Right renal pelvis (tissue), 4 donors: ENCODE data around the gene KRTAP9-6. TPM values are rescaled to one million over a fixed set of nuclear protein-coding genes. Genes with fewer than 3 reads are reported as not detected.
"Not testable (repeated sequence)": the region's sequence is repeated elsewhere in the genome, so short reads cannot be mapped to it uniquely, and the experiment has no call there.

Source experiments
- DNase-seq, 4 donors: peaks; one replicate each; pipeline ENCODE4 v3.0.0-alpha.2; 2013; ENCODE audit warnings: low read depth in 4 of 4, low spot score in 3 of 4, missing footprints in 1 of 4
- polyA plus RNA-seq, 4 donors: library from polyadenylated mRNA; unstranded; fragments of 120-200 nt; gene quantifications; one replicate each; pipeline ENCODE4 v1.2.1, GENCODE V29; 2013; ENCODE audit not compliant: insufficient read length in 4 of 4

The KRTAP9-6 gene
- polyA plus RNA-seq = under 1 TPM in 1 of 4 donors, not detected in 3; 0.05 TPM

GRCh38 chr17:41265078-41265477 is at the start of gene KRTAP9-6:
KRTAP9-6 (plus strand) TSS chr17:41265378; CDS start chr17:41265378, 0 bp downstream.
- DNase-seq = no peak

GRCh38 chr17:41215681-41216080 is 49.5 kb upstream of the KRTAP9-6 start:
- DNase-seq = no peak

GRCh38 chr17:41223821-41224220 is 41.4 kb upstream of the KRTAP9-6 start:
- no peak for DNase-seq

- DNase-seq = no peak
Observed at GRCh38 chr17:41226051-41226450, 39.1 kb upstream of the KRTAP9-6 start.

- not testable (repeated sequence) for DNase-seq
Observed at GRCh38 chr17:41226598-41227095, 38.5 kb upstream of the KRTAP9-6 start, which contains the start of gene KRTAP9-2. KRTAP9-2 (plus strand) TSS chr17:41226648; CDS start chr17:41226655, 7 bp downstream.

GRCh38 chr17:41230094-41230493 is 35.1 kb upstream of the KRTAP9-6 start:
- DNase-seq = no peak

GRCh38 chr17:41231731-41232130 is 33.4 kb upstream of the KRTAP9-6 start:
- no peak for DNase-seq

GRCh38 chr17:41232399-41233105 is 32.6 kb upstream of the KRTAP9-6 start, which contains the start of gene KRTAP9-3:
KRTAP9-3 (plus strand) TSS chr17:41232449; CDS start chr17:41232502, 53 bp downstream.
- not testable (repeated sequence) for DNase-seq

GRCh38 chr17:41237116-41237515 is 28.1 kb upstream of the KRTAP9-6 start:
- DNase-seq = not testable (repeated sequence)

GRCh38 chr17:41237949-41238437 is 27.2 kb upstream of the KRTAP9-6 start, which contains the start of gene KRTAP9-8:
KRTAP9-8 (plus strand) TSS chr17:41237999; CDS start chr17:41238052, 53 bp downstream.
- DNase-seq = not testable (repeated sequence)

GRCh38 chr17:41246995-41247787 is 18.0 kb upstream of the KRTAP9-6 start:
- not testable (repeated sequence) for DNase-seq

GRCh38 chr17:41249637-41250240 is 15.4 kb upstream of the KRTAP9-6 start, which contains the start of gene KRTAP9-4:
KRTAP9-4 (plus strand) TSS chr17:41249687; CDS start chr17:41249721, 34 bp downstream.
- not testable (repeated sequence) for DNase-seq

GRCh38 chr17:41251261-41251660 is 13.9 kb upstream of the KRTAP9-6 start:
- no peak for DNase-seq

GRCh38 chr17:41254861-41255260 is 10.3 kb upstream of the KRTAP9-6 start:
- DNase-seq = no peak

GRCh38 chr17:41255381-41256290 is 9.5 kb upstream of the KRTAP9-6 start, which contains the start of gene KRTAP9-9:
KRTAP9-9 (plus strand) TSS chr17:41255384.
- not testable (repeated sequence) for DNase-seq

- DNase-seq = no peak
Observed at GRCh38 chr17:41256291-41256685, 8.9 kb upstream of the KRTAP9-6 start.

- DNase-seq = no peak
Observed at GRCh38 chr17:41258406-41258805, 6.8 kb upstream of the KRTAP9-6 start.

GRCh38 chr17:41263212-41263611 is 2.0 kb upstream of the KRTAP9-6 start:
- no peak for DNase-seq

GRCh38 chr17:41264599-41264998 is 579 bp upstream of the KRTAP9-6 start:
- no peak for DNase-seq
